NB4 (cell line): ENCODE measurements around the gene TPPP2.

Source experiments
- CTCF ChIP-seq: IDR thresholded peaks from one replicate; pipeline ENCODE4 v1.5.1; 2012; ENCODE audit warnings: low read depth, low read length
- POLR2A ChIP-seq: IDR thresholded peaks from 2 replicates; pipeline ENCODE4 v1.6.1; 2011; ENCODE audit warnings: mild to moderate bottlenecking; ENCODE audit not compliant: insufficient read length; ENCODE audit errors: extremely low read depth

DNA sequence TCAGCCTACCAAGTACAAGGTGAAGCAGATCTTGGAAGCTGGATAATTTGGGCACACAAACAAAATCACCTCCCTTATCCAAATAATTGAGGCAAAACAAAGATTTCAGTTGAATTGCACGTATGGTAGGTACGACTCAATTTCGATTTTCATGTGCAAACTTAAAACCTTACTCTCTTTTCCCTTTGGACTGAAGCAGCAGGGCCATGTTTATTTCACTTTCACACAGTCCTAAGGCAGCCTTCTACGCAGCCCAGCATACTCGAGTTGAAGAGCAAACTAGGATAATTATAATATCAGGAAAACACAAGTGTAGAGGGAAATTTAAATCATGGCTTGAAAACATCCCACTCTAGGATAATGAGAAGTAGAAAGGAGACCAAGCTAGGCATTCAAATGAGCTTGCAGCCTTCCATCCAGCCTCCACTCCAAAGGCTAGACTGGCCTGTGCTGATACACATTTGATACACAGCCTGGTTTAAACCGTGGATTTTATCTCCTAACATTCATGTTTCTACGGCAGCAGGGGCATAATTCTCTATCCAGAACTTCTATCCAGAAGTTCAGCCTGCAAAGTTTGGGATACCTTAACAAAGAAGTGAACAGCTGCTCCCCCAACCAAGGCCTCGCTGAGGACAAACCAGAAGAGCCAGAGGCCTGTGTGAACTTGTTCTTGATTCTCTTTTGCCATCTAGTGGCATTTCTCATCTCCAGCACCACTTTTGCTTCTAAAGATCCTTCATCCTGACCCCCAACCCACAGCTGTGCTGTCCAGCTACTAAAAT, 9.8 kb downstream of the TPPP2 start:
- no peak for TF ChIP-seq POLR2A
- peak; percentile 52 for TF ChIP-seq CTCF
